OCI-LY3 (cell line): ENCODE measurements around the gene ELMO1.
A peak's percentile ranks its signal among the peaks of the same experiment; 100 is the strongest.

Source experiments
- CTCF ChIP-seq: fragments of 200-600, 300-600 bp; sonication (generic); IDR thresholded peaks from 2 replicates; pipeline ENCODE4 v1.5.1; 2014; ENCODE audit warnings: antibody characterized with exemption, low read length, low read depth
- EZH2phosphoT487 ChIP-seq: fragments of 200-600 bp; shearing (Covaris generic); IDR thresholded peaks from 2 replicates; pipeline ENCODE4 v1.6.1; 2018; ENCODE audit warnings: antibody characterized with exemption, mixed run types, low read depth

- peak; percentile 8; the same call in 1 of the 2 replicates for TF ChIP-seq CTCF
- TF ChIP-seq EZH2phosphoT487: no peak
Observed at GRCh38 chr7:37201876-37202198, 246.8 kb downstream of the ELMO1 start.
